Adrenal gland (tissue), 12 donors: ENCODE measurements around the gene NAIF1. TPM values are rescaled to one million over a fixed set of nuclear protein-coding genes. Genes with fewer than 3 reads are reported as not detected.

Source experiments
- DNase-seq, 7 donors: peaks; one replicate each; pipeline ENCODE4 v3.0.0-alpha.2; 2019 to 2020
- H3K27ac ChIP-seq, 5 donors: fragments of 200-600 bp; sonication (generic) in 4 of 5; 1 replicate in 3 of 5; 2 replicates in 2 of 5; pipeline versions ENCODE4 v1.5.1 to v1.8.0; 2016 to 2020; ENCODE audit warnings: mild to moderate bottlenecking in 1 of 5
- H3K27me3 ChIP-seq: fragments of 200-600 bp; 2 replicates; pipeline ENCODE4 v1.8.0; 2021
- H3K36me3 ChIP-seq, 2 donors: fragments of 200-600 bp; replicated peaks in 1 of 2; 1 replicate in 1 of 2; 2 replicates in 1 of 2; pipeline versions ENCODE4 v1.5.1 to v1.8.0; 2018 to 2022
- H3K4me1 ChIP-seq, 2 donors: fragments of 200-600 bp; replicated peaks in 1 of 2; 1 replicate in 1 of 2; 2 replicates in 1 of 2; pipeline versions ENCODE4 v1.5.1 to v1.8.0; 2018 to 2021
- H3K4me3 ChIP-seq, 4 donors: fragments of 200-600 bp; sonication (generic) in 3 of 4; one replicate each; pipeline ENCODE4 v1.5.1; 2016 to 2018
- H3K9me3 ChIP-seq, 3 donors: fragments of 200-600 bp; sonication (generic) in 1 of 3; replicated peaks in 1 of 3; 1 replicate in 2 of 3; 2 replicates in 1 of 3; pipeline versions ENCODE4 v1.5.1 to v1.8.0; 2016 to 2021
- CTCF ChIP-seq, 6 experiments: fragments of 450-650 bp in 4 of 6; fragments of 200-600 bp in 2 of 6; sonication (generic) in 1 of 6; IDR thresholded peaks; 1 replicate in 5 of 6; 2 replicates in 1 of 6; pipeline versions ENCODE4 v1.5.1 to v1.8.0; 2016 to 2021; ENCODE audit warnings: antibody characterized with exemption in 6 of 6, mild to moderate bottlenecking in 2 of 6, moderate library complexity in 1 of 6
- POLR2A ChIP-seq, 2 donors: fragments of 450-650 bp; IDR thresholded peaks; one replicate each; pipeline ENCODE4 v1.6.1; 2017; ENCODE audit warnings: antibody characterized with exemption in 2 of 2, mild to moderate bottlenecking in 2 of 2, moderate library complexity in 1 of 2
- WGBS, 4 donors: extraction: QIAGEN DNeasy Blood & Tissue Kit in 2 of 4; methylation state at CpG; one replicate each; pipeline versions ENCODE4 v1.1.5 to v1.1.7; 2013 to 2017; 5-methylcytosine and 5-hydroxymethylcytosine counted together
- intact Hi-C, 2 donors: fragments of 100-400 bp; cut with DNase I; formaldehyde crosslinking; loops; one replicate each; pipeline versions ENCODE4 v1.14.1 to v1.15.0; 2022 to 2023
- polyA plus RNA-seq, 3 donors: library from polyadenylated mRNA; stranded (reverse); fragments of 200-250 nt in 2 of 3; fragments of 350-450 nt in 1 of 3; fragmentation: Illumina TruSeq in 1 of 3; extraction: RNeasy Lipid Tissue Mini Kit (QIAGEN cat#74804) in 1 of 3; gene quantifications; one replicate each; pipeline ENCODE4 v1.2.3, GENCODE V29; 2013 to 2014
- total RNA-seq, 9 donors: library from RNA; depleted of rRNA in 4 of 9; stranded (reverse); fragments of >200 nt in 4 of 9; fragments of 120-200 nt in 1 of 9; fragmentation: NEBNext Ultra II Directional in 1 of 9; extraction: Animal tissue kit (Norgen Biotek cat#: 25700) in 1 of 9; gene quantifications; one replicate each; pipeline versions ENCODE4 v1.1.0 to v1.2.4, GENCODE V29; 2013 to 2023
- donor health status: healthy with polysubstance abuse.
- donor health status: Bipolar disorder and iron deficiency.
- donor health status: DM: yes; HTN: yes; CAD: no.
- donor health status: DM: no; HTN: no; CAD: no.
- donor health status: DM: no; HTN: no; CAD: no.
- donor health status: DM: yes; HTN: yes; CAD: no.

The NAIF1 gene
- total and polyA plus RNA-seq, 12 donors: 6.6 to 20.7 (median 12.2) TPM

- Histone ChIP-seq H3K4me1 (peaks cover 4 to 6% of the 10 kb centered on the region in 2 donors), H3K36me3 (peaks cover 0 to 45% of the 10 kb centered on the region in 2 donors), H3K9me3 (no peaks in the 10 kb centered on the region), H3K27me3 (no peaks in the 10 kb centered on the region), H3K4me3 (no peak overlapping the region), H3K27ac (peak overlapping the region in 1 of 5 donors; percentile 50)
- intact Hi-C loops: no loop called here
- TF ChIP-seq CTCF (IDR thresholded peaks at IDR 0.05): no peak
- no peak for TF ChIP-seq POLR2A (IDR thresholded peaks at IDR 0.05)
- DNase-seq: peak in 1 of 7 donors; percentile 17
- 69 to 78% (median 70%) methylated on average over 18 to 20 of the region's 20 CpGs for WGBS, 4 donors
Measured at GRCh38 chr9:128109050-128109709, 42.1 kb upstream of the NAIF1 start.

GRCh38 chr9:128108269-128109049 is 41.3 kb upstream of the NAIF1 start:
- H3K36me3 ChIP-seq: peaks cover 0 to 53% of the 10 kb centered on the region in 2 donors
- no peaks in the 10 kb centered on the region for H3K27me3 ChIP-seq
- TF ChIP-seq POLR2A (IDR thresholded peaks at IDR 0.05) (no peak), CTCF (IDR thresholded peaks at IDR 0.05) (no peak)
- H3K27ac ChIP-seq: peak overlapping the region in 1 of 5 donors; percentile 62
- intact Hi-C loops: no loop called here
- WGBS, 4 donors: 81 to 85% (median 83%) methylated on average over 15 of the region's 15 CpGs
- no peaks in the 10 kb centered on the region for H3K9me3 ChIP-seq
- no peak overlapping the region for H3K4me3 ChIP-seq
- no peak for DNase-seq
- peaks cover 11 to 13% of the 10 kb centered on the region in 2 donors for H3K4me1 ChIP-seq

- TF ChIP-seq CTCF (IDR thresholded peaks at IDR 0.05): no peak
- no peak for TF ChIP-seq POLR2A (IDR thresholded peaks at IDR 0.05)
- Histone ChIP-seq H3K4me3 (no peak overlapping the region), H3K36me3 (peaks cover 0 to 60% of the 10 kb centered on the region in 2 donors), H3K4me1 (peaks cover 15 to 17% of the 10 kb centered on the region in 2 donors), H3K27ac (peak overlapping the region in 1 of 5 donors; percentile 62), H3K27me3 (no peaks in the 10 kb centered on the region), H3K9me3 (no peaks in the 10 kb centered on the region)
- intact Hi-C loops: no loop called here
- 77 to 82% (median 79%) methylated on average over 8 to 18 of the region's 18 CpGs for WGBS, 4 donors
- DNase-seq: no peak
Measured at GRCh38 chr9:128107468-128108268, 40.5 kb upstream of the NAIF1 start.
